WTC11 (cell line): ENCODE measurements around the gene MAGEA6. TPM values are rescaled to one million over a fixed set of nuclear protein-coding genes. Genes with fewer than 3 reads are reported as not detected.

Source experiments
- ATAC-seq: fragments of 200-7000 bp; cut with Tn5 transposase; 2 replicates; pipeline ENCODE4 v1.10.0; 2021; ENCODE audit warnings: mild to moderate bottlenecking, moderate library complexity
- CTCF ChIA-PET: fragments of 300-600 bp; sonication (Branson Sonifier 250); formaldehyde crosslinking; loops from one replicate; lab custom pipeline; 2021; ENCODE audit warnings: antibody characterized with exemption; lab: Charles Lee
- POLR2A ChIA-PET: fragments of 350-600 bp; sonication (Branson Sonifier 250); formaldehyde crosslinking; loops from one replicate; lab custom pipeline; 2021; ENCODE audit warnings: antibody characterized with exemption; lab: Charles Lee
- DNase-seq: peaks from one replicate; pipeline ENCODE4 v3.0.0; 2021; ENCODE audit warnings: low spot score
- H3K27ac Mint-ChIP-seq: 2 replicates; pipeline ENCODE4 v1.8.0; 2021; ENCODE audit warnings: mixed read lengths
- H3K27me3 Mint-ChIP-seq: 2 replicates; pipeline ENCODE4 v1.8.0; 2021; ENCODE audit warnings: low read depth, mild to moderate bottlenecking, moderate library complexity, mixed read lengths
- H3K36me3 Mint-ChIP-seq: 2 replicates; pipeline ENCODE4 v1.8.0; 2021; ENCODE audit warnings: mixed read lengths
- H3K4me1 Mint-ChIP-seq: 2 replicates; pipeline ENCODE4 v1.8.0; 2022; ENCODE audit warnings: mixed read lengths
- H3K4me3 Mint-ChIP-seq: 2 replicates; pipeline ENCODE4 v1.8.0; 2021; ENCODE audit warnings: mild to moderate bottlenecking, moderate library complexity, mixed read lengths
- H3K9me3 Mint-ChIP-seq: 2 replicates; pipeline ENCODE4 v1.8.0; 2021; ENCODE audit warnings: mixed read lengths
- ELF4 ChIP-seq: sonication (generic); formaldehyde crosslinking; IDR thresholded peaks from 2 replicates; pipeline ENCODE4 v1.8.1; 2022; ENCODE audit warnings: low read depth, mild to moderate bottlenecking, moderate library complexity, missing genetic modification reagents
- GABPB1 ChIP-seq: sonication (generic); formaldehyde crosslinking; IDR thresholded peaks from 2 replicates; pipeline ENCODE4 v1.8.1; 2023; ENCODE audit warnings: mild to moderate bottlenecking, missing genetic modification reagents
- GRHL2 ChIP-seq: fragments of 250-450 bp; sonication (Bioruptor Pico); IDR thresholded peaks from 2 replicates; pipeline ENCODE4 v1.8.0; 2022; ENCODE audit warnings: mild to moderate bottlenecking, moderate library complexity; ENCODE audit not compliant: insufficient replicate concordance, severe bottlenecking
- NR1H2 ChIP-seq: sonication (generic); formaldehyde crosslinking; IDR thresholded peaks from 2 replicates; pipeline ENCODE4 v1.9.0; 2021; ENCODE audit warnings: mild to moderate bottlenecking, moderate library complexity, missing genetic modification reagents
- PREB ChIP-seq: sonication (generic); formaldehyde crosslinking; IDR thresholded peaks from 2 replicates; pipeline ENCODE4 v1.8.1; 2022; ENCODE audit warnings: mild to moderate bottlenecking, missing genetic modification reagents, moderate library complexity, borderline replicate concordance
- RORB ChIP-seq: fragments of 250-450 bp; sonication (Bioruptor Pico); IDR thresholded peaks from 2 replicates; pipeline ENCODE4 v1.9.0; 2021; ENCODE audit warnings: mild to moderate bottlenecking
- SOX15 ChIP-seq: fragments of 250-450 bp; sonication (Bioruptor Pico); IDR thresholded peaks from 2 replicates; pipeline ENCODE4 v1.9.0; 2021; ENCODE audit warnings: mild to moderate bottlenecking
- SP1 ChIP-seq: sonication (generic); formaldehyde crosslinking; conservative IDR thresholded peaks from 2 replicates; pipeline ENCODE4 v1.8.1; 2022; ENCODE audit warnings: missing genetic modification reagents
- STAT6 ChIP-seq: sonication (generic); formaldehyde crosslinking; conservative IDR thresholded peaks from 2 replicates; pipeline ENCODE4 v1.8.1; 2023; ENCODE audit warnings: mild to moderate bottlenecking, low read depth, missing genetic modification reagents, moderate library complexity
- TEAD1 ChIP-seq: sonication (generic); formaldehyde crosslinking; IDR thresholded peaks from 2 replicates; pipeline ENCODE4 v1.8.0; 2022; ENCODE audit warnings: mild to moderate bottlenecking, missing genetic modification reagents
- TEAD4 ChIP-seq: sonication (generic); formaldehyde crosslinking; IDR thresholded peaks from 2 replicates; pipeline ENCODE4 v1.8.0; 2022; ENCODE audit warnings: mild to moderate bottlenecking, missing genetic modification reagents
- ZNF219 ChIP-seq: sonication (generic); formaldehyde crosslinking; IDR thresholded peaks from 2 replicates; pipeline ENCODE4 v1.8.0; 2023; ENCODE audit warnings: missing genetic modification reagents, mild to moderate bottlenecking, borderline replicate concordance
- ZNF263 ChIP-seq: sonication (generic); formaldehyde crosslinking; IDR thresholded peaks from 2 replicates; pipeline ENCODE4 v1.8.1; 2022; ENCODE audit warnings: low read depth, mild to moderate bottlenecking, moderate library complexity, missing genetic modification reagents
- ZNF396 ChIP-seq: fragments of 250-450 bp; sonication (Bioruptor Pico); IDR thresholded peaks from 2 replicates; pipeline ENCODE4 v1.8.0; 2021; ENCODE audit warnings: mild to moderate bottlenecking, moderate library complexity, borderline replicate concordance
- total RNA-seq: library from RNA; stranded (reverse); gene quantifications from 3 replicates; pipeline ENCODE4 v1.2.3, GENCODE V29; 2021
- TF ChIP-seq, protein P1 (sequence below): sonication (generic); formaldehyde crosslinking; IDR thresholded peaks from 2 replicates; pipeline ENCODE4 v1.8.0; 2023; ENCODE audit warnings: missing genetic modification reagents, mild to moderate bottlenecking, borderline replicate concordance
- TF ChIP-seq, protein P2 (sequence below): sonication (generic); formaldehyde crosslinking; conservative IDR thresholded peaks from 2 replicates; pipeline ENCODE4 v1.8.1; 2022; ENCODE audit warnings: mild to moderate bottlenecking, missing genetic modification reagents
- TF ChIP-seq, protein P3 (sequence below): sonication (generic); formaldehyde crosslinking; IDR thresholded peaks from 2 replicates; pipeline ENCODE4 v1.8.1; 2022; ENCODE audit warnings: missing genetic modification reagents, borderline replicate concordance
- TF ChIP-seq, protein P4 (sequence below): sonication (generic); formaldehyde crosslinking; IDR thresholded peaks from 2 replicates; pipeline ENCODE4 v1.8.1; 2022; ENCODE audit warnings: mild to moderate bottlenecking, moderate library complexity, missing genetic modification reagents
- TF ChIP-seq, protein P5 (sequence below): sonication (generic); formaldehyde crosslinking; IDR thresholded peaks from 2 replicates; pipeline ENCODE4 v1.8.1; 2023; ENCODE audit warnings: mild to moderate bottlenecking, missing genetic modification reagents

The MAGEA6 gene
- total RNA-seq, 1 experiment from 2014 or later = 1.0 TPM

- ChIA-PET POLR2A (no interaction called here), CTCF (interaction anchor here (1.0 kb wide), 1 partner anchor 94 kb away, joined by 3 read pairs; no protein-coding TSS in a partner anchor)
- Mint-ChIP-seq H3K4me1 (no peaks in the 10 kb centered on the region), H3K27ac (no peak overlapping the region), H3K9me3 (no peaks in the 10 kb centered on the region), H3K4me3 (no peak overlapping the region), H3K36me3 (no peaks in the 10 kb centered on the region), H3K27me3 (peaks cover 22% of the 10 kb centered on the region)
- TF ChIP-seq TEAD1 = no peak
- no peak for TF ChIP-seq GABPB1 (CRISPR knock-in tag)
- DNase-seq (no peak), ATAC-seq (no peak)
Observed at GRCh38 chrX:152735860-152736511, 33.5 kb downstream of the MAGEA6 start.

DNA sequence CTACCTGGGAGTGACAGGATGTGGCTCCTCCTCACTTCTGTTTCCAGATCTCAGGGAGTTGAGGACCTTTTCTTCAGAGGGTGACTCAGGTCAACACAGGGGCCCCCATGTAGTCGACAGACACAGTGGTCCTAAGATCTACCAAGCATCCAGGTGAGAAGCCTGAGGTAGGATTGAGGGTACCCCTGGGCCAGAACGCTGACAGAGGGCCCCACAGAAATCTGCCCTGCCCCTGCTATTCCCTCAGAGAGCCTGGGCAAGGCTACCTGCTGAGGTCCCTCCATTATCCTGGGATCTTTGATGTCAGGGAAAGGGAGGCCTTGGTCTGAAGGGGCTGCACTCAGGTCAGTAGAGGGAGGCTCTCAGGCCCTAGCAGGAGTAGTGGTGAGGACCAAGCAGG is 34.4 kb downstream of the MAGEA6 start:
- H3K27me3 Mint-ChIP-seq = peaks cover 19% of the 10 kb centered on the region
- no peaks in the 10 kb centered on the region for H3K9me3 Mint-ChIP-seq
- DNase-seq (no peak), ATAC-seq (no peak)
- no peaks in the 10 kb centered on the region for H3K36me3 Mint-ChIP-seq
- TF ChIP-seq, protein P1, sequence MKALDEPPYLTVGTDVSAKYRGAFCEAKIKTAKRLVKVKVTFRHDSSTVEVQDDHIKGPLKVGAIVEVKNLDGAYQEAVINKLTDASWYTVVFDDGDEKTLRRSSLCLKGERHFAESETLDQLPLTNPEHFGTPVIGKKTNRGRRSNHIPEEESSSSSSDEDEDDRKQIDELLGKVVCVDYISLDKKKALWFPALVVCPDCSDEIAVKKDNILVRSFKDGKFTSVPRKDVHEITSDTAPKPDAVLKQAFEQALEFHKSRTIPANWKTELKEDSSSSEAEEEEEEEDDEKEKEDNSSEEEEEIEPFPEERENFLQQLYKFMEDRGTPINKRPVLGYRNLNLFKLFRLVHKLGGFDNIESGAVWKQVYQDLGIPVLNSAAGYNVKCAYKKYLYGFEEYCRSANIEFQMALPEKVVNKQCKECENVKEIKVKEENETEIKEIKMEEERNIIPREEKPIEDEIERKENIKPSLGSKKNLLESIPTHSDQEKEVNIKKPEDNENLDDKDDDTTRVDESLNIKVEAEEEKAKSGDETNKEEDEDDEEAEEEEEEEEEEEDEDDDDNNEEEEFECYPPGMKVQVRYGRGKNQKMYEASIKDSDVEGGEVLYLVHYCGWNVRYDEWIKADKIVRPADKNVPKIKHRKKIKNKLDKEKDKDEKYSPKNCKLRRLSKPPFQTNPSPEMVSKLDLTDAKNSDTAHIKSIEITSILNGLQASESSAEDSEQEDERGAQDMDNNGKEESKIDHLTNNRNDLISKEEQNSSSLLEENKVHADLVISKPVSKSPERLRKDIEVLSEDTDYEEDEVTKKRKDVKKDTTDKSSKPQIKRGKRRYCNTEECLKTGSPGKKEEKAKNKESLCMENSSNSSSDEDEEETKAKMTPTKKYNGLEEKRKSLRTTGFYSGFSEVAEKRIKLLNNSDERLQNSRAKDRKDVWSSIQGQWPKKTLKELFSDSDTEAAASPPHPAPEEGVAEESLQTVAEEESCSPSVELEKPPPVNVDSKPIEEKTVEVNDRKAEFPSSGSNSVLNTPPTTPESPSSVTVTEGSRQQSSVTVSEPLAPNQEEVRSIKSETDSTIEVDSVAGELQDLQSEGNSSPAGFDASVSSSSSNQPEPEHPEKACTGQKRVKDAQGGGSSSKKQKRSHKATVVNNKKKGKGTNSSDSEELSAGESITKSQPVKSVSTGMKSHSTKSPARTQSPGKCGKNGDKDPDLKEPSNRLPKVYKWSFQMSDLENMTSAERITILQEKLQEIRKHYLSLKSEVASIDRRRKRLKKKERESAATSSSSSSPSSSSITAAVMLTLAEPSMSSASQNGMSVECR (CRISPR knock-in tag) = no peak
- TF ChIP-seq TEAD4 (CRISPR knock-in tag) = no peak
- no peak for TF ChIP-seq ZNF263
- TF ChIP-seq GRHL2 (CRISPR knock-in tag) = no peak
- no peak for TF ChIP-seq RORB
- TF ChIP-seq, protein P2, sequence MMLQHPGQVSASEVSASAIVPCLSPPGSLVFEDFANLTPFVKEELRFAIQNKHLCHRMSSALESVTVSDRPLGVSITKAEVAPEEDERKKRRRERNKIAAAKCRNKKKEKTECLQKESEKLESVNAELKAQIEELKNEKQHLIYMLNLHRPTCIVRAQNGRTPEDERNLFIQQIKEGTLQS (CRISPR knock-in tag) = no peak
- TF ChIP-seq SP1 (CRISPR knock-in tag) = no peak
- TF ChIP-seq STAT6 (CRISPR knock-in tag) = no peak
- TF ChIP-seq PREB (CRISPR knock-in tag) = no peak
- no peak for TF ChIP-seq ZNF396 (CRISPR knock-in tag)
- TF ChIP-seq ELF4 (CRISPR knock-in tag) = no peak
- no peak for TF ChIP-seq SOX15 (CRISPR knock-in tag)
- TF ChIP-seq, protein P3, sequence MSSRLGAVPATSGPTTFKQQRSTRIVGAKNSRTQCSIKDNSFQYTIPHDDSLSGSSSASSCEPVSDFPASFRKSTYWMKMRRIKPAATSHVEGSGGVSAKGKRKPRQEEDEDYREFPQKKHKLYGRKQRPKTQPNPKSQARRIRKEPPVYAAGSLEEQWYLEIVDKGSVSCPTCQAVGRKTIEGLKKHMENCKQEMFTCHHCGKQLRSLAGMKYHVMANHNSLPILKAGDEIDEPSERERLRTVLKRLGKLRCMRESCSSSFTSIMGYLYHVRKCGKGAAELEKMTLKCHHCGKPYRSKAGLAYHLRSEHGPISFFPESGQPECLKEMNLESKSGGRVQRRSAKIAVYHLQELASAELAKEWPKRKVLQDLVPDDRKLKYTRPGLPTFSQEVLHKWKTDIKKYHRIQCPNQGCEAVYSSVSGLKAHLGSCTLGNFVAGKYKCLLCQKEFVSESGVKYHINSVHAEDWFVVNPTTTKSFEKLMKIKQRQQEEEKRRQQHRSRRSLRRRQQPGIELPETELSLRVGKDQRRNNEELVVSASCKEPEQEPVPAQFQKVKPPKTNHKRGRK (CRISPR knock-in tag) = no peak
- TF ChIP-seq, protein P4, sequence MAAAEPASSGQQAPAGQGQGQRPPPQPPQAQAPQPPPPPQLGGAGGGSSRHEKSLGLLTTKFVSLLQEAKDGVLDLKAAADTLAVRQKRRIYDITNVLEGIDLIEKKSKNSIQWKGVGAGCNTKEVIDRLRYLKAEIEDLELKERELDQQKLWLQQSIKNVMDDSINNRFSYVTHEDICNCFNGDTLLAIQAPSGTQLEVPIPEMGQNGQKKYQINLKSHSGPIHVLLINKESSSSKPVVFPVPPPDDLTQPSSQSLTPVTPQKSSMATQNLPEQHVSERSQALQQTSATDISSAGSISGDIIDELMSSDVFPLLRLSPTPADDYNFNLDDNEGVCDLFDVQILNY (CRISPR knock-in tag) = no peak
- no peak for TF ChIP-seq ZNF219 (CRISPR knock-in tag)
- TF ChIP-seq NR1H2 (CRISPR knock-in tag) = no peak
- TF ChIP-seq, protein P5, sequence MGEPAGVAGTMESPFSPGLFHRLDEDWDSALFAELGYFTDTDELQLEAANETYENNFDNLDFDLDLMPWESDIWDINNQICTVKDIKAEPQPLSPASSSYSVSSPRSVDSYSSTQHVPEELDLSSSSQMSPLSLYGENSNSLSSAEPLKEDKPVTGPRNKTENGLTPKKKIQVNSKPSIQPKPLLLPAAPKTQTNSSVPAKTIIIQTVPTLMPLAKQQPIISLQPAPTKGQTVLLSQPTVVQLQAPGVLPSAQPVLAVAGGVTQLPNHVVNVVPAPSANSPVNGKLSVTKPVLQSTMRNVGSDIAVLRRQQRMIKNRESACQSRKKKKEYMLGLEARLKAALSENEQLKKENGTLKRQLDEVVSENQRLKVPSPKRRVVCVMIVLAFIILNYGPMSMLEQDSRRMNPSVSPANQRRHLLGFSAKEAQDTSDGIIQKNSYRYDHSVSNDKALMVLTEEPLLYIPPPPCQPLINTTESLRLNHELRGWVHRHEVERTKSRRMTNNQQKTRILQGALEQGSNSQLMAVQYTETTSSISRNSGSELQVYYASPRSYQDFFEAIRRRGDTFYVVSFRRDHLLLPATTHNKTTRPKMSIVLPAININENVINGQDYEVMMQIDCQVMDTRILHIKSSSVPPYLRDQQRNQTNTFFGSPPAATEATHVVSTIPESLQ (CRISPR knock-in tag) = no peak
- ChIA-PET CTCF (no interaction called here), POLR2A (no interaction called here)
- H3K4me3 Mint-ChIP-seq = no peak overlapping the region
- no peaks in the 10 kb centered on the region for H3K4me1 Mint-ChIP-seq
- no peak overlapping the region for H3K27ac Mint-ChIP-seq
